ENCODE results near the gene LIN9.
"Not testable (repeated sequence)": the region's sequence is repeated elsewhere in the genome, so short reads cannot be mapped to it uniquely, and the experiment has no call there.

LIN9 gene

DNA sequence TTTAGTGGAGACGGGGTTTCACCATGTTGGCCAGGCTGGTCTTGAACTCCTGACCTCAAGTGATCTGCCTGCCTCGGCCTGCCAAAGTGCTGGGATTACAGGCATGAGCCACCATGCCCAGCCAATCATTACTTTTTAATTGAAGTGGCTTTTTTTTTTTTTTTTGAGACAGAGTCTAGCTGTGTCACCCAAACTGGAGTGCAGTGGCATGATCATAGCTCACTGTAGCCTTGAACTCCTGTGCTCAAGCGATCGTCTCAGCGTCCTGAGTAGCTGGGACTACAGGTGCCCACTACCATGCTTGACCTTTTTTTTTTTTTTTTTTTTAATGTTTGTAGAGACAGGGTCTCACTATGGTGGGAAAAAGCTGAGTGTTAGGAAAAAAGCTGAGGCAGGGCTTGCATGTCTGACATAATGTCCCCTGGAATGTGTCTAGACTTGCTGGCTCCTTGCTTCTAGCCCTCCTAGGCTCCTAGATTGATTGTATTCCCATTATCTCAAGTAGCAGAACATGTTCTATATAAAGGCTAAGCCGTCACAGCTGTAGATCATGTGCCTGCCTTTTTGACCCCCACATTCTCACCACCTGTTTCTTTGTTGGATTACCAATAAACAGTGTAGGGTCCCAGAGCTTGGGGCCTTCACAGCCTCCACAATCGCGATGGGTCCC, 36.6 kb downstream of the LIN9 start:
- DNase-seq (ENCODE audit: low spot score) = not testable (repeated sequence)

DNA sequence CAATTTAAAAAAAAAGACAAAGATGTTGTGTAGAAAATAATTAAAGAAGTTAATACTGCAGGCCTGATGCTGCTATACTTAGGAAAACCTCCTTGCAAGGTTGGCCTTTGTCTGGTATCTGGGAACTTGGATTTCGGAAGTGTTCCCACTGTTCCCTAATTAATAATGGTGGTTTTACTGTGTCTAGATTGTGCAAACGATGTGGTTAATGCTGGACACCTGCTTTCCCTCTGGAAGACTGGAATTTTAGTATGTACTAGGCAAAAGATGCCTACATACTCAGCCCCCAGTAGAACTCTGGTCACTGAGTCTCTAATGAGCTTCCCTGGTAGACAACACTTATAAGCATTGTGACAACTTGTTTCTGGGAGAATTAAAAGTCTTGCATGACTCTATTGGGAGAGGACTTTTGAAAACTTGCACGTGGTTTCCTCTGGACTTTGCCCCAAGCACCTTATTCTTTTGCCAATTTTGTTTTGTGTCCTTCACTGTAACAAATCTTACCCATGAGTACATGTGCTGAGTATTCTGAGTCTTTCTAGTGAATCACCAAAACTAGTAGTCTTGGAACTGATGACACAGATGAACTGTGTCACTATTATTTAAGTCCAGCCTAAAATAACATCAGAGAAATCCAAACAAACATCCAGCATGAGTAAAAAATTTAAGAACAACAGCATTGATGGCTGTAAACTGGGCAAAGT, 40.4 kb downstream of the LIN9 start:
- DNase-seq (ENCODE audit: low spot score) = peak; percentile 57

DNA sequence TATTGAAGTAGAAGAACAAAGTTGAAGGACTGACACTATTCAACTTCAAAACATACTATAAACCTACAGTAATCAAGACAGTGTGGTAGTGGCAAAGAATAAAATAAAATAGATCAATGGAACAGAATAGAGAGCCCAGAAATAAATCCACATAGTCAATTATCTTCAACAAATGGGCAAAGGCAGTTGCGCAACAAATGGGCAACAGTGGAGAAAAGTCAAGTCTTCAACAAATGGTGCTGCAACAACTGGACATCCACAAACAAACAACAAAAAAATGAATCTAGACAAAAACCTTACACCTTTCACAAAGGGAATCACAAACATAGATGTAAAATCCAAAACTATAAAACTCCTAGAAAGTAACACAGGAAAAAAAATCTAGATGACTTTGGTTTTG, 47.1 kb downstream of the LIN9 start:
- no peak for DNase-seq (ENCODE audit: low spot score)

DNA sequence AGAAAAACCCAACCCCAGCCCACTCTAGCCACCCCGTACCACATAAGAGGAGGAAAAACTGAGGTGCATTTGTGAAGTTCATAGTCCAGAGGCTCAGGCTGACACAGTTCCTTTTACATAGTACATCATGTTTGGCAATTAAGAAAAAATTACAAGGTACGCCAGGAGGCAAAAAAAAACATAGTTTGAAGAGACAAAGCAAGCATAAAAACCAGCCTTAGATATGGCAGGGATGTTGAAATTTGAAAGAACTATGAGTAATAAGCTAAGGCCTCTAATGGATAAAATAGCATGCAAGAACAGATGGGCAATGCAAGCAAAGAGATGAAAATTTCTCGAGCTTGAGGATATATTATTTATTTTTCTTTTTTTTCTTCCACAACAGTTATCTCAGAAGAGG, 53.6 kb downstream of the LIN9 start:
- DNase-seq (ENCODE audit: low spot score) = no peak

DNA sequence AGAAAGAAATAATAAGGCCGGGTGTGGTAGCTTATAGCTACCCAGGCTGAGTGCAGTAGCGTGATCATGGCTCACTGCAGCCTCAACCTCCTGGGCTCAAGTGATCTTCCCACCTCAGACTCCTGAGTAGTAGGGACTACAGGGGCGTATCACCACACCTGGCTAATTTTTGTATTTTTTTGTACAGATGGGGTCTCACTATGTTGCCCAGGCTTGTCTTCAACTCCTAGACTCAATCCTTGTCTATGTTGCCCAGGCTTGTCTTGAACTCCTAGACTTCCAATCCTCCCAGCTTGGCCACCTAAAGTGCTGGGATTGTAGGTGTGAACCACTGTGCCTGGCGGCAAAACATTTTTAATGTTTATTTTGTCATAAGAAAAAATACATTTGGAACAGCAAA, 55.0 kb downstream of the LIN9 start:
- no peak for DNase-seq (ENCODE audit: low spot score)

DNA sequence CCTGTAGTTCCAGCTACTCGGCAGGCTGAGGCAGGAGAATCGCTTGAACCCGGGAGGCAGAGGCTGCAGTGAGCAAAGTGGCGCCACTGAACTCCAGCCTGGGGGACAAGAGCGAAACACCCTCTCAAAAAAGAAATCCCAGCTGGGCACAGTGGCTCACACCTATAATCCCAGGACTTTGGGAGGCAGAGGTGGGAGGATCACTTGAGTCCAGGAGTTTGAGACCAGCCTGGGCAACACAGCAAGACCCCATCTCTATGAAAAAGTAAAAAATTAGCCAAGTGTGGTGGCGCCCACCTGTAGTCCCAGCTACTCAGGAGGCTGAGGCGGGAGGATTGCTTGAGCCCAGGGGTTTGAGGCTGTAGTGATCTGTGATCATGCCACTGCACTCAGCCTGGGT, 56.1 kb downstream of the LIN9 start:
- not testable (repeated sequence) for DNase-seq (ENCODE audit: low spot score)

DNA sequence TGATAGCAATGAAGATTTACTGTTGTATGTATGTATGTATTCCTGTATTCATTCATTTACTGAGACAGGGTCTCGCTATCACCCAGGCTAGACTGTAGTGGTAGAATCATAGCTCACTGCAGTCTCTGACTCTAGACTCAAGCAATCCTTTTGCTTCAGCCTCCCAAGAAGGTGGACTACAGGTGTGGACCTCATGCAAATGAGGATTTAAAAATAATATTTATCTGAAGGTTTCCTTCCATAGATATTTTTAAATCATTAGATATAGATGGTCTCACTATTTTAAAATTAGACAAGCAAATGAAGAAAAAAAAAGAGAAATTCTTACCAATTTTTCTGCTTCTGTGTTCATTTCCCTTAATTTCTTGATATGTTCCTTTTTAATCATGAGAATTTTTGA, 58.5 kb downstream of the LIN9 start:
- DNase-seq (ENCODE audit: low spot score) = no peak

DNA sequence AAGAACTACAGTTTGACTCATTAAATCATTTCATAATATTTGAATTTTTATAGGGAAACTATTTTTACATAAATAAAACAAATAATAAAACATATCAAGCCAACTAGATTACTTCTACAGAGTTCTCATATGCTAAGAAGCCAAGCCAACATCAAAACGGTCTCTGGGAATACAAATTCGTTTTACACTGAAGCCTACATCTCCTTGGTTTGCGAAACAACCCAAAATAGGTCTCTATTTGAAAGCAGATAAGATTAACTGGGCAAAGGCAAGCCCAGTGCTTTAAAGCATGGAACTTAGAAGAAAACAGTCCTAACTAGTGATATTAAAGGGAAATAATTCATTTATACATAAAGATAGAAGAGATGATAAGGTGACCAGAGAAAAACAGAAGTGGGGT, 60.2 kb downstream of the LIN9 start:
- no peak for DNase-seq (ENCODE audit: low spot score)

DNA sequence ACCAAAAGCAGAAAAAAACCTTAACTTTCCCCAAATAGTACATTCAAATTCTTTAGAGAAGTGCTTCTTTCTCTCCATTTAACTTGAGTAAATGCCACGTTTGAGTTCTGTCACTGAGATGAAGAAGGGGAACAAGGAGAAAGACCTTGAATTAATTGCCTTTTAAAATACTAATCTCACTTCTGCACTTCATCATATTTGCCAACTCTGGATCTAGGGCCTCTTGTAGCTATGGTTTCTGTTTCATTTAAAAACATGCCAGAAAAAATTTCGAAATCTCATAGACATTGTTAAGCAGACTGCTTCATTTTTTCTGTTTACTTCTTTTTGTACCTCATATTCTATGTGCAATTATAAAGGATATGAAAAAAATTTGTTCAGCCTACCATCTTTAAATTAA, 60.9 kb downstream of the LIN9 start:
- DNase-seq (ENCODE audit: low spot score) = no peak

DNA sequence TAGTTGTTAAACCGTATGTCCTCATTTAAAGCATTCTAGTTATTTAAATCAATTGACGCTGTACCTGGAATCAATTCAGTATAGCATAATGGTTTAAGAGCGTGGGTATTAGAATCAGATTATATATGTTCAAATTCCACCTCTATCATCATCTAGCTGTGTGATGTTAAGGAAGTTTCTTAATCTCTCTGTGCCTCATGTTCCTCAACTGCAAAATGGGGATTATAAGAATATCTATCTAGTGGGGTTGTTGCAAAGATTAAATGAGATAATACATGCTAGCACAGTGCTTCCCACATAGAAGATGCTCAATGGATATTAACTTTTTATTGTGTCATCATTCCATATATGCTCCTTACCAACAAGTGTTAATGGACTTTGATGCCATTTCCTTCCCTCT, 69.5 kb downstream of the LIN9 start:
- DNase-seq (ENCODE audit: low spot score) = no peak

DNA sequence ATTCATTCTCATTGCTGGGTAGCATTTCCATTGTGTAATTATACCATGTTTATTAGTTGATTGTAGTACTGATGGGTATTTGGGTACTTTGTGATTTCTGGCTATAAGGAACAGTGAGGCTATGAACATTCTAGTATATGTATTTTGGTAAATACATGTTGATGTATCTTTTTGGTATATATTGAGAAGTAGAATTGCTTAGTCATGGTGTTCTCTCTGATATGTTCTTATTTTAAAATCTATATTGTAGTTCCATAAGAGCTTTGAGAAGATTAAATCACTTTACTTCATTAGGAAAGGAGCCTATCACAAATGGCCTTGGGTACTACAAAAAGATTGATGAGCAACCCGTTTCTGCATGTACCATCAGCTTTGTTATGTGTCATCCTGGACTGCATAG, 72.1 kb downstream of the LIN9 start:
- no peak for DNase-seq (ENCODE audit: low spot score)

DNA sequence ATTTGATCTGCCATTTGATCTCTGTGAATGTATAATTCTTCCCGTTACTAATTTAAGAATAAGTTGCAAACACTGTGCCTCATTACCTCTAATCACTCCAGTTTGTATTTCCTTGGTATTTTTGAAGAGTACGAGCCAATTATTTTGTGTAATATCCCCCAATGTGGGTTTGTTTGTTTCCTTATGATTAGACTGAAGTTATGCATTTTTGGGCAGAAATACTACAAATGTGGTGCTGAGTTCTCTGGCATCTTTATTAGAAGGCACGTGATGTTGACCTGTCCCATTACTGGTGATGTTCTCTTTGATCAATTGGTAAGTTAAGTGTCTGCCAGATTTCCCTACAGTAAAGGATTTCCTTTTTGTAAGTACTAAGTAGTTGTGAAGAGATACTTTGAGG, 75.2 kb downstream of the LIN9 start:
- DNase-seq (ENCODE audit: low spot score) = no peak

DNA sequence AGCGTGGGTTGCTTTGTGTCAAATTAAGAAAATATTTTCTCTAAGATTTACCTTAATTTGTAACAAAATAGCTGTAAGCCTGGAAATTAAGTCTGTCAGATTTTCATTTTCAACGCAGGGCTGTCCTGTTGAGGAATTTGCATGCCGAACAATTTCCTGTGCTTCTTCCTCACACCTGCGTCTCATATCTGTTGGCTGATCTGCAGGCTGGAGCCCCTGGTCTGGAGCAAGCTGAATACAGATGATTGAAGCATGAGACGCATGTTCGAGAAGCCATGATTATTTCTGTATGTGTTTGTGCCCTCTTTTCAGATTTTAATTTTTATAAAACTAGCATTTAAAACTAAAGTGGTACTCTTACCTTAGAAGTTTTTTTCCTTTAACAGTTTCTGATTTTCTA, 75.7 kb downstream of the LIN9 start:
- DNase-seq (ENCODE audit: low spot score) = no peak

DNA sequence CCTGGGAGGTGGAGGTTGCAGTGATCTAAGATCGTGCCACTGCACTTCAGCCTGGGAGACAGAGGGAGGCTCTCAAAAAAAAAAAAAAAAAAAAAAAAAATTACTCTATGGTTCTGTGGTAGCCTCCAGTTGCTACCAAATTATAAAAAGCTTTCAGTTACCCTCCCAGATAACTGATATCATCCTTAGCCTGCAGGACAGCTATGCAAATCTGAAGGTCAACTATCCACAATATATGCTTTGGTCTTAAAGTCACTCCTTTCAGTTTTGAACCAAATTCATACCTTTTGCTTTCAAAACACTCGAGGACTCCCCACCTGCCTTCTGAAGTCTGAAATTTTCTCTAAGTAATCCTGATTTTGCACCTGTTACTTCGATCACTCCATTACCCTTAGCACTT, 82.4 kb downstream of the LIN9 start:
- DNase-seq (ENCODE audit: low spot score) = no peak

DNA sequence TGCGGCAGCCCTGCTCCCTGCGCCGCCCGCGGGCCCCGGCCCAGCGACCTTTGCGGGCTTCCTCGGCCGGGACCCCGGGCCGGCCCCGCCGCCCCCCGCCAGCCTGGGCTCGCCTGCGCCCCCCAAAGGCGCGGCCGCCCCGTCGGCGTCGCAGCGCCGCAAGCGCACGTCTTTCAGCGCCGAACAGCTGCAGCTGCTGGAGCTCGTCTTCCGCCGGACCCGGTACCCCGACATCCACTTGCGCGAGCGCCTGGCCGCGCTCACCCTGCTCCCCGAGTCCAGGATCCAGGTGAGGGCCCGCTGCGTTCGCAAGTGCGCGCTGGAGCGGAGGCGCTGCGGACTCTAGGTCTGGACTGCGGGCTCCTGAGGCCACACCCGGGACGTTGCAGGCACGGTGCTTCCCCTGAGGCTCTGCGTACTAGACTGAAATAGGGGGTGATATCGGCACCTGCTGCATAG, 85.1 kb downstream of the LIN9 start:
- DNase-seq (ENCODE audit: low spot score) = no peak

DNA sequence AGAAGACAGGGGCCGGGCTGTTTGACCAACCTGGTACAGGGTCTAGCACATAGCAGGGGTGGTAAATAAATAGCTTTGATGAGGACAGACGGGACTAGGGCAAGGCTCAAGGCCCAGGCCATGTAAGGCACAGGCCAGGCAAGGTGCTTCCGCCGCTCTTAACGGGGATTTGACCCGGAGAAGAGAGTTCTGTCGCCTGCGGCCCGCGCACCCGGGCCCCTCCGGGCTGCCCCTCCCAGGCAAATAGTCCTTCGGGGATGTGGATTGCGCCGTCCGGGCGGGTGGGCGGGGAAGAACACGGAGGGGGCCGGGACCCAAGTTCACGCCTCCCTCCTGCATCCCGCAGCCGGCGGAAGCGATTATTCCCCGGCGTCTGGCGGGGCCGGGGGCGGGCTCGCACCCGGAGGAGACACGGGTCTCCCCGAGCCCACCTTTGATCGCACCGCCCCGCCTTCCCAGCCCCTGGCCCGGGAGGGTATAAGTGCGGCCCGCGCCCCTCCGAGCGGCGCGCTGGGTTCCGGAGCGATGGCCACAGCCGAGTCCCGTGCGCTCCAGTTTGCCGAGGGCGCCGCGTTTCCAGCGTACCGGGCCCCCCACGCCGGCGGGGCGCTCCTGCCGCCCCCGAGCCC, 85.7 kb downstream of the LIN9 start, which contains the start of gene MIXL1:
Gene MIXL1, plus strand, starts transcription at position 508 of the 629 bp plus-strand sequence. Its CDS starts 18 bp downstream, at position 526.
- DNase-seq (ENCODE audit: low spot score) = no peak

DNA sequence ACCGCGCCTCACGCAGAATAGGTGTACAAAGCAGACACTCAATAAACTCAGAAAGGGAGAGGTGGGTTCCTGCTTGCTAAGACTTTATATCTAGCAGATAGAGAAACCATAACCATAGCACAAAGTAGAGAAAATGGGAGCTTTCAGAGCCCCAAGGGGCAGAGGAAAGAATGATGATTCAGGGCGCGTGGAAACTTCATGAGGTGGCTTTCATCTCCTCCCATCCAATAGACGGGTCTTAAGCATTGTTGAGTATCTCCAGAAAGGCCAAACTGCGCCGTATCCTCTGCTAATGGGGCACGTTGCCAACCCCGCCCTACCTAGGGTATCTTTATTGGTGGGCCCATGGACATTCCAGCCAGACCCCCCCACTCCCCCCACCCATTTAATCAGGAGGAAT, 86.3 kb downstream of the LIN9 start:
- DNase-seq (ENCODE audit: low spot score) = no peak

DNA sequence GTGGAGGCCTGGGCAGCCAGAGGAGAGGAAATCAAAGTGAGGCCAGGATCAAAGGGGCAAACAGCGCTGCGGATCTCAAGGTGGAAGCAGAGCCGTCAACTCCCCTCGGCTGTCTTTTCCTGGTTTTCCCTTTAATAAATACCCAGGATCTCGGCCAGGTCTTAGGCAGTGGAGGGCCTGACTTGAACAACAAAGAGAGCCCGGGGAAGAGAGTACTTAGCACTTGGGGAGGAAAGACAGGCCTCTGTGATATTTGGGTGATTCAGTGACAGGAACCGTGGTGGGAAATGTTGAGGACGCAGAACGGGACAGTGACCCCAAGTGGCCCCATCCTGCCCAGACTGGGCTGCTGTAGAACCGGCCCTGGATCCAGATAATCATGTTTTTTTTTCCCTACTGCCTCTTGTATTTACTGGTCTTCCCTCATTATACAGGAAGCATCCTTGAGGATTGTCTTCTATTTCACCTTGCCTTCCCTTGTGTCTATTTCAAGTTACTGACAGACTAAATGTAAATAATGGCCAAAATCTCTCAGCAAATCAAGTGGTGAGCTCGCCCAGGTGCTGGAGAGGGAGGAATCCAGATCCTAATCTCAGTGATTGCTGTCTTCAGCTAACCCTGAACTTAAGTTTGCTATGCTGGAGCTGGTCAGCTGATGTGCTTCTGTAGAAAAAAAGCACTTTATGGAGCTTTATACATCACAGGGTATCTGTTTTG, 88.3 kb downstream of the LIN9 start:
- DNase-seq (ENCODE audit: low spot score) = no peak

DNA sequence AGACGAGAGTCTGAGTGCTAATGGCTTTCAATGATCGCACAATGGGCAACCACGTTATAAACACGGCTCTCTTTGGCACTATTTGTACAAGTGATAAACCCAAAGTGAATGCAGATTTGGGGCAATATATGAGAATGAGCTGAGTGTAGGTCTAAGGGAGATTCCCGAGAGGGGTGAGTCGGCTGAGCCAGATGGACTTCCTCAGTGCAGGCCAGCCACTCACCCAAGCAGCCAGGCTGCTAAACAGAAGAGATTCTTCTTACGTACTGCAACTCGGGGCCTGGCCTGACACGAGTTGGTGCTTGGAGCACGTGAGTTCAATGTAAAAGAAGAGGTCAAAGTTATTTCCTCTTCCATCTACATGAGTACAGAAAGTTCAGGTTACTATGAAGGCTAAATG, 91.7 kb downstream of the LIN9 start:
- DNase-seq (ENCODE audit: low spot score) = no peak

DNA sequence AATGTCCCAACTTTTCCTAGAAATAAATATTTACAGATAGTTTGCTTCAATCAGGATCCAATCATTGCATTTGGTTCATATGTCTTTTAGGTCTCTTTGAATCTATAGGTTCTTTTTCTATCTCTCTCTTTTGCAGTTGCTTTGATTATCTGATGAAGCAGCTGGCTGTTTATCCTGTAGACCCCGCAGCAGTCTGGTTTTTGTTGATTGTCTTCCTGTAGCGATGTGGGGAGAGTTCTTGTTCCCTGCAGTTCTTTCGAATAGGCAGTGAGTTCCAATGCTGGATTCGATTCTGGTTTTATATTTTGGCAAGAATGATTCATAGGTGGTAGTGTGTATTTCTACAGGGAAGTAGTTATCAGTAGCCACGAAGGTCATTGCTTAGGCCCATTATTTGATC, 92.9 kb downstream of the LIN9 start:
- DNase-seq (ENCODE audit: low spot score) = no peak

DNA sequence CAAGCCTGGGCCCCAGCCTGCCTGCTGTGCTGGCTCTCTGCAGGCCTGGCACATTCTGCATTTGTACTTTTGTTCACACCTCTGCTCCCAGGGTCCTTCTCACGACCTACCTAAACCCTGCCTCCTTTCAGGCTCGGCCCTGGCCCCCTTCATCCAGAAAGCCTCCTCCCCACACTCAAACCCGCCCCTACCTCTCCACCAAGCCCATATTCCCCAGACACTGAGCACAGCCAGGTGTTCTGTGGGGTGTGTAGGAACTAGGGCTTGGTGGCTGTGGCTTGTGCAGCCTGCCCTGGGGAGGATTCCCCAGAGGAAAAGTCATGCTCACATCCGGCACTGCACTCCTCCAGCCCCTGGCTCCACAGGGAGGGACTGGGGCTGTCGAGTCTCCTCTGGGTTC, 93.7 kb downstream of the LIN9 start:
- DNase-seq (ENCODE audit: low spot score) = no peak

DNA sequence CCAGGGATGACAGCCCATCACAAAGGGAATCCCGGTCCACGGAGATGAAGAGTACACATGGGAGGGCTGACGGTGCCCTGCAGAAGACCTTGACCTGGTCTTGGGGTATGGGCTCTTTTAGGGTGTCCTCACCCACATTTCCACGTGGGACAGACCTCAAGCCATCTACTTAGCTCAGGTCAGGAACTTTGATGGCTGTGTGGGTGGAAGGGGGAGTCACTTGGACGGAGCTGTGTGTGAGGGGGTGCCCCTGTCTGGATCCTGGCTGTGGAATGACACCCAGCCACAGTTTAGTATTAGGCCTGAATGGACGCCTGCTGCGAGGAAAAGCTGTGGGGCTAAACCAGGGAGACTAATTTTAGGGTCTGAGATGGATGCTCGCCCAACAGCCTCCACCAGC, 96.4 kb downstream of the LIN9 start:
- DNase-seq (ENCODE audit: low spot score) = no peak
